HepG2 (cell line): ENCODE results near the gene COL18A1. TPM values are rescaled to one million over a fixed set of nuclear protein-coding genes. Genes with fewer than 3 reads are reported as not detected.

Source experiments
- BHLHE40 ChIP-seq: IDR thresholded peaks from 2 replicates; pipeline ENCODE4 v1.6.1; 2011; ENCODE audit warnings: low read length, improper control_type of control experiment
- KDM3A ChIP-seq: IDR thresholded peaks from 2 replicates; pipeline ENCODE4 v1.6.1; 2018; ENCODE audit warnings: low read depth, missing compliant biosample characterization
- KDM4B ChIP-seq: sonication (generic); formaldehyde crosslinking; IDR thresholded peaks from 2 replicates; pipeline ENCODE4 v1.4.0; 2020; ENCODE audit warnings: missing genetic modification reagents
- MTA1 ChIP-seq: sonication (generic); formaldehyde crosslinking; IDR thresholded peaks from 2 replicates; pipeline ENCODE4 v1.4.0; 2020; ENCODE audit warnings: missing genetic modification reagents, mild to moderate bottlenecking, borderline replicate concordance
- STAG1 ChIP-seq: sonication (generic); formaldehyde crosslinking; IDR thresholded peaks from 2 replicates; pipeline ENCODE4 v1.4.0; 2020; ENCODE audit warnings: missing genetic modification reagents
- U2AF1 ChIP-seq: fragments of 200-400 bp; formaldehyde crosslinking; optimal IDR thresholded peaks from 2 replicates; pipeline ENCODE3; 2017; ENCODE audit warnings: mild to moderate bottlenecking, low read depth, low read length
- ZBTB26 ChIP-seq: IDR thresholded peaks from 2 replicates; pipeline ENCODE4 v1.6.1; 2016; ENCODE audit warnings: missing compliant biosample characterization, missing genetic modification reagents, borderline replicate concordance
- ZNF225 ChIP-seq: sonication (generic); formaldehyde crosslinking; IDR thresholded peaks from 2 replicates; pipeline ENCODE4 v1.4.0; 2020; ENCODE audit warnings: mild to moderate bottlenecking, missing genetic modification reagents
- ZNF709 ChIP-seq: sonication (generic); formaldehyde crosslinking; IDR thresholded peaks from 2 replicates; pipeline ENCODE4 v1.5.0; 2020; ENCODE audit warnings: mild to moderate bottlenecking, missing genetic modification reagents
- polyA plus RNA-seq, 8 experiments: library from polyadenylated mRNA; depleted of rRNA in 3 of 8; stranded (reverse) in 7 of 8; unstranded in 1 of 8; fragments of >200 nt; fragmentation: Illumina TruSeq in 4 of 8; extraction: Trizol in 4 of 8; gene quantifications; 2 replicates each; pipeline versions ENCODE4 v1.2.1 to v1.2.3, GENCODE V29; 2011 to 2016; ENCODE audit warnings: low read depth in 4 of 8, missing spikeins in 1 of 8, mixed read lengths in 1 of 8; ENCODE audit not compliant: insufficient read depth in 1 of 8
- total RNA-seq, 5 experiments: library from RNA; depleted of rRNA; stranded (reverse); fragments of >200 nt; fragmentation: Illumina TruSeq; extraction: Trizol; gene quantifications; 2 replicates each; pipeline ENCODE4 v1.2.3, GENCODE V29; 2016; ENCODE audit warnings: low read depth in 1 of 5
- TF ChIP-seq, protein P1 (sequence below): IDR thresholded peaks from 2 replicates; pipeline ENCODE4 v1.6.1; 2012; ENCODE audit warnings: low read length, improper control_type of control experiment
- TF ChIP-seq, protein P2 (sequence below): sonication (generic); formaldehyde crosslinking; IDR thresholded peaks from 2 replicates; pipeline ENCODE4 v1.4.0; 2020; ENCODE audit warnings: mild to moderate bottlenecking, missing genetic modification reagents, borderline replicate concordance
- TF ChIP-seq, protein P3 (sequence below): sonication (generic); formaldehyde crosslinking; IDR thresholded peaks from 2 replicates; pipeline ENCODE4 v1.5.0; 2020; ENCODE audit warnings: mild to moderate bottlenecking, missing genetic modification reagents, borderline replicate concordance

The COL18A1 gene
- total and polyA plus RNA-seq, 2 of the 13 experiments (the other 11 are each of a cell fraction or from before 2014, with no cell fraction given) = 79.0 to 102 TPM

- TF ChIP-seq, protein P1, sequence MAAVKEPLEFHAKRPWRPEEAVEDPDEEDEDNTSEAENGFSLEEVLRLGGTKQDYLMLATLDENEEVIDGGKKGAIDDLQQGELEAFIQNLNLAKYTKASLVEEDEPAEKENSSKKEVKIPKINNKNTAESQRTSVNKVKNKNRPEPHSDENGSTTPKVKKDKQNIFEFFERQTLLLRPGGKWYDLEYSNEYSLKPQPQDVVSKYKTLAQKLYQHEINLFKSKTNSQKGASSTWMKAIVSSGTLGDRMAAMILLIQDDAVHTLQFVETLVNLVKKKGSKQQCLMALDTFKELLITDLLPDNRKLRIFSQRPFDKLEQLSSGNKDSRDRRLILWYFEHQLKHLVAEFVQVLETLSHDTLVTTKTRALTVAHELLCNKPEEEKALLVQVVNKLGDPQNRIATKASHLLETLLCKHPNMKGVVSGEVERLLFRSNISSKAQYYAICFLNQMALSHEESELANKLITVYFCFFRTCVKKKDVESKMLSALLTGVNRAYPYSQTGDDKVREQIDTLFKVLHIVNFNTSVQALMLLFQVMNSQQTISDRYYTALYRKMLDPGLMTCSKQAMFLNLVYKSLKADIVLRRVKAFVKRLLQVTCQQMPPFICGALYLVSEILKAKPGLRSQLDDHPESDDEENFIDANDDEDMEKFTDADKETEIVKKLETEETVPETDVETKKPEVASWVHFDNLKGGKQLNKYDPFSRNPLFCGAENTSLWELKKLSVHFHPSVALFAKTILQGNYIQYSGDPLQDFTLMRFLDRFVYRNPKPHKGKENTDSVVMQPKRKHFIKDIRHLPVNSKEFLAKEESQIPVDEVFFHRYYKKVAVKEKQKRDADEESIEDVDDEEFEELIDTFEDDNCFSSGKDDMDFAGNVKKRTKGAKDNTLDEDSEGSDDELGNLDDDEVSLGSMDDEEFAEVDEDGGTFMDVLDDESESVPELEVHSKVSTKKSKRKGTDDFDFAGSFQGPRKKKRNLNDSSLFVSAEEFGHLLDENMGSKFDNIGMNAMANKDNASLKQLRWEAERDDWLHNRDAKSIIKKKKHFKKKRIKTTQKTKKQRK = no peak
- 0 out of 2 replicates have a peak, but pooled peaks have one; percentile 42 for TF ChIP-seq ZBTB26 (CRISPR knock-in tag)
- TF ChIP-seq KDM3A = peak; percentile 72; the same call in 1 of the 2 replicates
- TF ChIP-seq, protein P2, sequence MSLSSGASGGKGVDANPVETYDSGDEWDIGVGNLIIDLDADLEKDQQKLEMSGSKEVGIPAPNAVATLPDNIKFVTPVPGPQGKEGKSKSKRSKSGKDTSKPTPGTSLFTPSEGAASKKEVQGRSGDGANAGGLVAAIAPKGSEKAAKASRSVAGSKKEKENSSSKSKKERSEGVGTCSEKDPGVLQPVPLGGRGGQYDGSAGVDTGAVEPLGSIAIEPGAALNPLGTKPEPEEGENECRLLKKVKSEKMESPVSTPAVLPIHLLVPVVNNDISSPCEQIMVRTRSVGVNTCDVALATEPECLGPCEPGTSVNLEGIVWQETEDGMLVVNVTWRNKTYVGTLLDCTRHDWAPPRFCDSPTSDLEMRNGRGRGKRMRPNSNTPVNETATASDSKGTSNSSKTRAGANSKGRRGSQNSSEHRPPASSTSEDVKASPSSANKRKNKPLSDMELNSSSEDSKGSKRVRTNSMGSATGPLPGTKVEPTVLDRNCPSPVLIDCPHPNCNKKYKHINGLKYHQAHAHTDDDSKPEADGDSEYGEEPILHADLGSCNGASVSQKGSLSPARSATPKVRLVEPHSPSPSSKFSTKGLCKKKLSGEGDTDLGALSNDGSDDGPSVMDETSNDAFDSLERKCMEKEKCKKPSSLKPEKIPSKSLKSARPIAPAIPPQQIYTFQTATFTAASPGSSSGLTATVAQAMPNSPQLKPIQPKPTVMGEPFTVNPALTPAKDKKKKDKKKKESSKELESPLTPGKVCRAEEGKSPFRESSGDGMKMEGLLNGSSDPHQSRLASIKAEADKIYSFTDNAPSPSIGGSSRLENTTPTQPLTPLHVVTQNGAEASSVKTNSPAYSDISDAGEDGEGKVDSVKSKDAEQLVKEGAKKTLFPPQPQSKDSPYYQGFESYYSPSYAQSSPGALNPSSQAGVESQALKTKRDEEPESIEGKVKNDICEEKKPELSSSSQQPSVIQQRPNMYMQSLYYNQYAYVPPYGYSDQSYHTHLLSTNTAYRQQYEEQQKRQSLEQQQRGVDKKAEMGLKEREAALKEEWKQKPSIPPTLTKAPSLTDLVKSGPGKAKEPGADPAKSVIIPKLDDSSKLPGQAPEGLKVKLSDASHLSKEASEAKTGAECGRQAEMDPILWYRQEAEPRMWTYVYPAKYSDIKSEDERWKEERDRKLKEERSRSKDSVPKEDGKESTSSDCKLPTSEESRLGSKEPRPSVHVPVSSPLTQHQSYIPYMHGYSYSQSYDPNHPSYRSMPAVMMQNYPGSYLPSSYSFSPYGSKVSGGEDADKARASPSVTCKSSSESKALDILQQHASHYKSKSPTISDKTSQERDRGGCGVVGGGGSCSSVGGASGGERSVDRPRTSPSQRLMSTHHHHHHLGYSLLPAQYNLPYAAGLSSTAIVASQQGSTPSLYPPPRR (CRISPR knock-in tag) = peak; percentile 15; the same call in 1 of the 2 replicates
- peak; percentile 67; the same call in 1 of the 2 replicates for TF ChIP-seq KDM4B (CRISPR knock-in tag)
- TF ChIP-seq BHLHE40 = peak; percentile 62
- TF ChIP-seq MTA1 = peak; percentile 46; the same call in 1 of the 2 replicates
- no peak for TF ChIP-seq STAG1 (CRISPR knock-in tag)
- TF ChIP-seq ZNF225 (CRISPR knock-in tag) = no peak
- TF ChIP-seq, protein P3, sequence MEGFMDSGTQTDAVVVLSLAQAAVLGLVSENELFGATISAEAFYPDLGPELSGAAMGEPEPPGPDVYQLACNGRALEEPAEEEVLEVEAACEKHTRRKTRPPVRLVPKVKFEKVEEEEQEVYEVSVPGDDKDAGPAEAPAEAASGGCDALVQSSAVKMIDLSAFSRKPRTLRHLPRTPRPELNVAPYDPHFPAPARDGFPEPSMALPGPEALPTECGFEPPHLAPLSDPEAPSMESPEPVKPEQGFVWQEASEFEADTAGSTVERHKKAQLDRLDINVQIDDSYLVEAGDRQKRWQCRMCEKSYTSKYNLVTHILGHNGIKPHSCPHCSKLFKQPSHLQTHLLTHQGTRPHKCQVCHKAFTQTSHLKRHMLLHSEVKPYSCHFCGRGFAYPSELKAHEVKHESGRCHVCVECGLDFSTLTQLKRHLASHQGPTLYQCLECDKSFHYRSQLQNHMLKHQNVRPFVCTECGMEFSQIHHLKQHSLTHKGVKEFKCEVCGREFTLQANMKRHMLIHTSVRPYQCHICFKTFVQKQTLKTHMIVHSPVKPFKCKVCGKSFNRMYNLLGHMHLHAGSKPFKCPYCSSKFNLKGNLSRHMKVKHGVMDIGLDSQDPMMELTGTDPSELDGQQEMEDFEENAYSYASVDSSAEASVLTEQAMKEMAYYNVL (CRISPR knock-in tag) = 0 out of 2 replicates have a peak, but pooled peaks have one; percentile 32
- 0 out of 2 replicates have a peak, but pooled peaks have one; percentile 47 for TF ChIP-seq ZNF709
- no peak for TF ChIP-seq U2AF1
These were observed 136.5 kb downstream of the COL18A1 start (continued) for GRCh38 chr21:45541221-45542039.
